SK-N-MC (cell line): ENCODE measurements around the gene VASN.

Experiments used
- DNase-seq: peaks from one replicate; pipeline ENCODE4 v3.0.0-alpha.2; 2011; ENCODE audit warnings: low read depth, low spot score
- H3K27ac ChIP-seq: fragments of 200-600 bp; sonication (generic); 2 replicates; pipeline ENCODE4 v1.5.1; 2016; ENCODE audit warnings: mixed run types
- H3K36me3 ChIP-seq: fragments of 200-600 bp; sonication (generic); 2 replicates; pipeline ENCODE4 v1.6.1; 2017; ENCODE audit warnings: antibody characterized with exemption, low read length, mixed read lengths; ENCODE audit not compliant: insufficient read depth
- H3K4me3 ChIP-seq: fragments of 200-600 bp; sonication (generic); 2 replicates; pipeline ENCODE4 v1.5.1; 2016
- H3K9ac ChIP-seq: fragments of 200-600 bp; sonication (generic); 2 replicates; pipeline ENCODE4 v1.8.0; 2017; ENCODE audit warnings: mixed run types, mixed read lengths; ENCODE audit not compliant: insufficient read length
- H3K9me3 ChIP-seq: fragments of 200-600 bp; sonication (generic); 2 replicates; pipeline ENCODE4 v1.6.1; 2017; ENCODE audit warnings: low read depth, mild to moderate bottlenecking, antibody characterized with exemption, low read length, moderate library complexity, mixed read lengths
- EZH2 ChIP-seq: fragments of 200-600 bp; sonication (generic); IDR thresholded peaks from one replicate; pipeline ENCODE4 v1.6.1; 2017; ENCODE audit warnings: antibody characterized with exemption
- FOXP2 ChIP-seq: optimal IDR thresholded peaks from 2 replicates; pipeline ENCODE3; 2011; ENCODE audit warnings: mild to moderate bottlenecking, moderate library complexity; ENCODE audit not compliant: insufficient read depth; ENCODE audit errors: extremely low read length, control extremely low read depth
- POLR2AphosphoS5 ChIP-seq: IDR thresholded peaks from 2 replicates; pipeline ENCODE4 v1.6.1; 2012; ENCODE audit warnings: mild to moderate bottlenecking, low read depth, low read length, borderline replicate concordance

The VASN gene

DNA sequence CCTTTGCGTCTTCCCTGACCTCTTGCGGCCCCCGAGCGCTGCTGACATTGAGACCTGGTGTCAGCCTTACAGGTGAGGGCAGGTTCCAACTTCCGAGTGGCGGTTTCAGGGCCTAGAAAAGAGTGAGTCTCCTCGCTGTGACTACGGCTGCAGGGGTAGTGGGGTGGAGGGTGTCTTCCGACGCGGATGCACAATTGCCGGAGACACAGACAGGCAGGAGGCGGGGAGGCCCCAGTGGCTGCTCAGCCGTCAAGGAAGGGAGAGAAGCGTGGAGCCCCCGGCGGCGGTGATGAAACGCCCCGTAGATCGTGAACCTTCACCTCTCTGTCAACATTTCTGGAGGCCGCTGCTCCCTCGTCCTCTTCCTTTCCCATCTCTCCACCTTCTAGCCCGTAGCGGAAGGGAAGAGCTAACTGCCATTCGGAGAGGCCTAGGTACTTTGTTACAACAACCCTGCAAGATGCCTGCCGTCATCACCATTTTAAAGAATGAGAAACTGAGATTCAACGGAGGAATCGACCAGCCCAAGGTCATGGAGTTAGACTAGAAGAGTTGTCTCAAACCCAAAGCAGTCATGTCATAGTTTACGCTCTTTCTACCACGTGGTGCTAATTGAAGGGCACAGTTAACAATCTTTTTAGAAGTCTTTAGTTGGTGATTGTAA lies 54.5 kb downstream of the VASN start:
- H3K36me3 ChIP-seq = peaks cover 31% of the 10 kb centered on the region
- H3K27ac ChIP-seq = peak overlapping the region; percentile 100
- peak overlapping the region; percentile 98 for H3K4me3 ChIP-seq
- no peak for TF ChIP-seq FOXP2
- TF ChIP-seq POLR2AphosphoS5 = no peak
- TF ChIP-seq EZH2 = no peak
- DNase-seq = no peak
- no peaks in the 10 kb centered on the region for H3K9me3 ChIP-seq
- H3K9ac ChIP-seq = peak overlapping the region; percentile 99

DNA sequence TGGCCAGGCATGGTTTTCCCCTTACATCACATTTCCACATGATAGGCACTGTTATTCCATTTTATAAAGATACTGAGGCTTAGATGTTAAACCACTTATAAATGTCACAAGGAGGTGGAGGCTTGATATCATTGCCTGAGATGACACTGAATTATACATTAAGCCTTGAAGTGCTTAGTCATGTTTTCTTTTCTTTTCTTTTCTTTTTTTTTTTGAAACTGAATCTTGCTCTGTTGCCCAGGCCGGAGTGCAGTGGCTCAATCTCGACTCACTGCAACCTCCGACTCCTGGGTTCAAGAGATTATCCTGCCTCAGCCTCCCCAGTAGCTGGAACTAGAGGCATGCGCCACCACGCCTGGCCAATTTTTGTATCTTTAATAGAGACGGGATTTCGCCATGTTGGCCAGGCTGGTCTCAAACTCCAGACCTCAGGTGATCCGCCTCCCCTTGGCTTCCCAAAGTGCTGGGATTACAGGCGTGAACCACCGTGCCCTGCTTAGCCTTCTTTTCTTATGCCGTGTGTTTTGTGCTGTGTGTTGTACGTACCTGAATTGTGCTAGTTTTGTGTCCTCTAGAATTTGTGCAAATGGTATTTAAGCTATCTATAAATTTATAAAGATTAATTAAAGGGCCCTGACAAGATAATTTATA lies 55.2 kb downstream of the VASN start:
- H3K27ac ChIP-seq = peak overlapping the region; percentile 100

DNA sequence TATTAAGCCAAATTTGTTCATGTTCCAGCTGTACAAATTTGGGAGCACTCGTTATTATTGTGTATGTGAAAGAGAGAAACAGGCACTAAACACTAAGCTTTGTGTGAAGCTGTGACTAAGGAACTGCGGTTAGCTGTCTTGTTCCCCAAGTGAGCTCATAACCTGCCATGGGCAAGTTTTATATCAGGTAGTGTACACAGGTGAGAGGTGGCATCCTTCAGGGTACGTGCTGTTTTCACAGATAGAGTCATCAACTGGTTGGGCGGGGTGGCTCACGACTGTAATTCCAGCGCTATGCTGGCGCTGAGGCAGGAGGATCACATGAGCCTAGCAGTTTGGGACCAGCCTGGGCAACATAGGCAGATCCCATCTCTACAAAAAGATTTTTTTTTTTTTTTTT lies 56.9 kb downstream of the VASN start:
- H3K36me3 ChIP-seq = peaks cover 39% of the 10 kb centered on the region

More for the DNA sequence above, 55.2 kb downstream of the VASN start:
- Histone ChIP-seq H3K9me3 (no peaks in the 10 kb centered on the region), H3K36me3 (peaks cover 37% of the 10 kb centered on the region), H3K4me3 (peak overlapping the region; percentile 98), H3K9ac (peak overlapping the region; percentile 99)
- TF ChIP-seq EZH2 = no peak
- TF ChIP-seq POLR2AphosphoS5 = no peak
- TF ChIP-seq FOXP2 = no peak
- DNase-seq = no peak

DNA sequence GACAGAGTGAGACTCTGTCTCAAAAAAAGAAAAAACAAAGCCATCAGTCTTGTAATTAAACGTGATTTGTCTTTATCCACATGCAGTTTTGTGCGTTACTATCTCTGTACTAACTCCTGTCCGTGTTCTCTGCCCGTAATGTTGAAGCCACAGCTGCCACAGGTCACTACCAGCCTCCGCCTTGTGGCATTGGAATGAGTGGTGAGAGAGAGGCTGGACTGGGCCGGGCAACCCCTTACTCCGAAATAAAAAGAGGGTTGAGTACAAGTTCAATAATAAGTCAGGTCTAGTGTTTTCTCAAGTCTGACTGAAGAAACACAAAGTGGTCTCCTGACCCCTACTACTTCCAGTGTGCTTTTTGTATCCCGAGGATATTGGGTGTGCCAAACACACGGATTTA lies 59.4 kb downstream of the VASN start:
- Histone ChIP-seq H3K36me3 (peaks cover 61% of the 10 kb centered on the region), H3K4me3 (no peak overlapping the region), H3K9ac (no peak overlapping the region), H3K27ac (no peak overlapping the region), H3K9me3 (no peaks in the 10 kb centered on the region)
- TF ChIP-seq FOXP2 (no peak), POLR2AphosphoS5 (no peak), EZH2 (no peak)
- DNase-seq = no peak

More for the DNA sequence above, 56.9 kb downstream of the VASN start:
- no peak for DNase-seq
- Histone ChIP-seq H3K9me3 (no peaks in the 10 kb centered on the region), H3K9ac (no peak overlapping the region), H3K4me3 (no peak overlapping the region), H3K27ac (no peak overlapping the region)
- TF ChIP-seq EZH2 = no peak
- TF ChIP-seq FOXP2 = no peak
- no peak for TF ChIP-seq POLR2AphosphoS5
